SU-DHL-6 (cell line): ENCODE results near the gene GAPVD1.
A peak's percentile ranks its signal among the peaks of the same experiment; 100 is the strongest.
"Not testable (repeated sequence)": the region's sequence is repeated elsewhere in the genome, so short reads cannot be mapped to it uniquely, and the experiment has no call there.

ENCODE experiments used
- H2AFZ ChIP-seq: fragments of 200-600 bp; sonication (generic); 2 replicates; pipeline ENCODE4 v1.6.1; 2014; ENCODE audit warnings: low read depth, mild to moderate bottlenecking, moderate library complexity, mixed read lengths, antibody characterized with exemption, low read length; ENCODE audit not compliant: severe bottlenecking
- H3F3A ChIP-seq: fragments of 200-600 bp; shearing (Covaris generic); 2 replicates; pipeline ENCODE4 v1.6.0; 2016; ENCODE audit warnings: antibody characterized with exemption, mild to moderate bottlenecking; ENCODE audit not compliant: insufficient read depth
- H3K27ac ChIP-seq: fragments of 200-600 bp; sonication (generic); 2 replicates; pipeline ENCODE4 v1.5.1; 2016; ENCODE audit warnings: low read depth, mild to moderate bottlenecking, low read length, moderate library complexity, mixed read lengths
- H3K27me3 ChIP-seq: fragments of 200-600 bp; sonication (generic), shearing (Covaris generic); 2 replicates; pipeline ENCODE4 v1.6.0; 2014; ENCODE audit warnings: mild to moderate bottlenecking, low read length
- H3K36me3 ChIP-seq: fragments of 200-600 bp; sonication (generic); 2 replicates; pipeline ENCODE4 v1.6.1; 2014; ENCODE audit warnings: mild to moderate bottlenecking, low read length, mixed read lengths
- H3K4me2 ChIP-seq: fragments of 300-600, 200-600 bp; shearing (Covaris generic), sonication (generic); 2 replicates; pipeline ENCODE4 v1.6.0; 2014; ENCODE audit warnings: low read length, low read depth, mild to moderate bottlenecking; ENCODE audit not compliant: poor library complexity, severe bottlenecking
- H3K4me3 ChIP-seq: fragments of 200-600 bp; sonication (generic); 2 replicates; pipeline ENCODE4 v1.5.1; 2014; ENCODE audit warnings: antibody characterized with exemption, low read length, mild to moderate bottlenecking, mixed read lengths; ENCODE audit not compliant: insufficient read depth, poor library complexity, severe bottlenecking
- H3K79me2 ChIP-seq: fragments of 200-600 bp; sonication (generic); 2 replicates; pipeline ENCODE4 v1.6.1; 2014; ENCODE audit warnings: mild to moderate bottlenecking, low read length, moderate library complexity; ENCODE audit not compliant: insufficient read depth
- H3K9ac ChIP-seq: fragments of 200-600 bp; sonication (generic); 2 replicates; pipeline ENCODE4 v1.7.0; 2014; ENCODE audit warnings: mild to moderate bottlenecking, low read length
- H3K9me2 ChIP-seq: fragments of 200-600 bp; sonication (generic); replicated peaks from 2 replicates; pipeline ENCODE4 v1.6.1; 2014; ENCODE audit warnings: low read length; ENCODE audit not compliant: insufficient read depth
- H3K9me3 ChIP-seq: fragments of 200-600 bp; sonication (generic); 2 replicates; pipeline ENCODE4 v1.6.1; 2014; ENCODE audit warnings: low read length, mixed read lengths; ENCODE audit not compliant: insufficient read depth
- H4K20me1 ChIP-seq: fragments of 200-600 bp; sonication (generic); 2 replicates; pipeline ENCODE4 v1.6.1; 2014; ENCODE audit warnings: low read depth, mild to moderate bottlenecking, antibody characterized with exemption, low read length, moderate library complexity, mixed read lengths
- CTCF ChIP-seq: fragments of 200-600 bp; sonication (generic); IDR thresholded peaks from one replicate; pipeline ENCODE4 v1.5.1; 2017; ENCODE audit warnings: antibody characterized with exemption, mild to moderate bottlenecking, low read length, moderate library complexity; ENCODE audit not compliant: insufficient read depth, poor library complexity, severe bottlenecking
- EZH2phosphoT487 ChIP-seq: fragments of 200-600 bp; sonication (generic), shearing (Covaris generic); conservative IDR thresholded peaks from 2 replicates; pipeline ENCODE4 v1.6.1; 2018; ENCODE audit warnings: mild to moderate bottlenecking, antibody characterized with exemption, low read length, moderate library complexity, mixed read lengths

GAPVD1 gene, protein sequence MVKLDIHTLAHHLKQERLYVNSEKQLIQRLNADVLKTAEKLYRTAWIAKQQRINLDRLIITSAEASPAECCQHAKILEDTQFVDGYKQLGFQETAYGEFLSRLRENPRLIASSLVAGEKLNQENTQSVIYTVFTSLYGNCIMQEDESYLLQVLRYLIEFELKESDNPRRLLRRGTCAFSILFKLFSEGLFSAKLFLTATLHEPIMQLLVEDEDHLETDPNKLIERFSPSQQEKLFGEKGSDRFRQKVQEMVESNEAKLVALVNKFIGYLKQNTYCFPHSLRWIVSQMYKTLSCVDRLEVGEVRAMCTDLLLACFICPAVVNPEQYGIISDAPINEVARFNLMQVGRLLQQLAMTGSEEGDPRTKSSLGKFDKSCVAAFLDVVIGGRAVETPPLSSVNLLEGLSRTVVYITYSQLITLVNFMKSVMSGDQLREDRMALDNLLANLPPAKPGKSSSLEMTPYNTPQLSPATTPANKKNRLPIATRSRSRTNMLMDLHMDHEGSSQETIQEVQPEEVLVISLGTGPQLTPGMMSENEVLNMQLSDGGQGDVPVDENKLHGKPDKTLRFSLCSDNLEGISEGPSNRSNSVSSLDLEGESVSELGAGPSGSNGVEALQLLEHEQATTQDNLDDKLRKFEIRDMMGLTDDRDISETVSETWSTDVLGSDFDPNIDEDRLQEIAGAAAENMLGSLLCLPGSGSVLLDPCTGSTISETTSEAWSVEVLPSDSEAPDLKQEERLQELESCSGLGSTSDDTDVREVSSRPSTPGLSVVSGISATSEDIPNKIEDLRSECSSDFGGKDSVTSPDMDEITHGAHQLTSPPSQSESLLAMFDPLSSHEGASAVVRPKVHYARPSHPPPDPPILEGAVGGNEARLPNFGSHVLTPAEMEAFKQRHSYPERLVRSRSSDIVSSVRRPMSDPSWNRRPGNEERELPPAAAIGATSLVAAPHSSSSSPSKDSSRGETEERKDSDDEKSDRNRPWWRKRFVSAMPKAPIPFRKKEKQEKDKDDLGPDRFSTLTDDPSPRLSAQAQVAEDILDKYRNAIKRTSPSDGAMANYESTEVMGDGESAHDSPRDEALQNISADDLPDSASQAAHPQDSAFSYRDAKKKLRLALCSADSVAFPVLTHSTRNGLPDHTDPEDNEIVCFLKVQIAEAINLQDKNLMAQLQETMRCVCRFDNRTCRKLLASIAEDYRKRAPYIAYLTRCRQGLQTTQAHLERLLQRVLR (N-terminal part only)

DNA sequence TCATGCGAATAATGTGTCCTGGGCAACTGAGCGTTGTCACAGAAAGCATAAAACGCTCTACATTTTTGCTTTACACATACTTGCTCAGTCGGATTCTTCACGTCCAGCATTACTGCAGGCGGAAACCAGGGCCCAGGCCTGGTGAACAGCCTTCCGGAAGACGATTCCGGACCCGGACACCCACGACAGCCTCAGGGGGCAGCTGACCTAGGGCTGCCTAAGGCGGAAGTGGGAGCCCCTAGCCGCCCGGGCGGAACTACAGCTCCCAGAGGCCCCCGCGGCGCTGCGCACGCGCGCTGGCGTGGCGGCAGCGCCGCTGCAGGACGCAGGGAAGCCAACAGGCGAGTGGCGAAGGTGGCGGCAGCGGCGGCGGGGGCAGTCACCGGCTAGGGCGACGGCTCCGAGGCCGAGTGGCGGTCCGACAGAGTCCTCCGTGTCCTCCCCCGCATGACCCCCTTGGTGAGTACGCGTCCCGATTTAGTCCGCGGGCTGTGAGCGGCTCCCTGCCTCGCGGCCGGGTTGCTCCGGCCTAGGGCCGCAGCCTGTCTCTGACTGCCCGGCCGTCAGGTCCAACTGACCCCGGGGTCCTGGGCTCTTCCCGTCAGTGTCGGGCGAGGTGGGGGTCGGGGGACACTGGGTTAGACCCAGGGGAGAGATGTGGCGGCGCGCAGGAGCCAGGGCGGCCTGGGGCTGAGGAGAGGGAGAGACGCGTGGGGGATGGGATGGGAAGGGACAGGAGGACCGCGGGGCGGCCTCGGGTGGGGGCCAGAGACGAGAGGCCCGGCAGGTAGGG lies at the start of gene GAPVD1:
Gene GAPVD1 (plus strand): TSS at position 326 of the 793 bp plus-strand sequence. CDS start 37,096 bp downstream, outside the sequence.
- Histone ChIP-seq H3K4me3 (peak within 1 kb of the TSS; percentile 99), H3K27ac (peak within 1 kb of the TSS; percentile 82), H3K9me3 (no peaks in the 10 kb centered on the region), H3K36me3 (no peaks in the 10 kb centered on the region), H3K9ac (peak within 1 kb of the TSS; percentile 99), H3K79me2 (peaks cover 48% of the 10 kb centered on the region), H4K20me1 (no peaks in the 10 kb centered on the region), H3K4me2 (peak within 1 kb of the TSS; percentile 89), H3K9me2 (no peaks in the 10 kb centered on the region), H3K27me3 (no peaks in the 10 kb centered on the region), H3F3A (0 out of 2 replicates have a peak, but pooled peaks cover 9% of the 10 kb centered on the region), H2AFZ (peak within 1 kb of the TSS; percentile 95)
- TF ChIP-seq CTCF, result no peak
- TF ChIP-seq EZH2phosphoT487, result no peak

DNA sequence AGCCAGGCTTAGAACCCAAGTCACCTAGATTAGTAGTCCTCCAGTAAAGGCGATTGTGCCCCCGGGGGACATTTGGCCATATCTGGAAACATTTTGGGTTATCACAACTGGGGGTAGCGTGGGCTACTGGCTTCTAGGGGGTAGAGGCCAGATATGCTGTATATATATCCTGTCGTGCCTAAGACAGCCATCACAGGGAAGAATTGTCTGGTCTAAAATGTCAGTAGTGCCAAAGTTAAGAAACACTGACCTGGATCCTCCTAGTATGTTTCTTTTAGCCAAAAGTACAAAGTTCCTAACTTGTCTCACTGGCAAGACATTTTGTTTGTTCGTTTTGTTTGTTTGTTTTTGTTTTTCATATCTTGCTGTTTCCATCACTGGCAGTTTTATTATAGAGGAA lies 47.4 kb upstream of the GAPVD1 start:
- Histone ChIP-seq H3F3A (no peaks in the 10 kb centered on the region), H3K4me3 (no peak overlapping the region), H3K9me2 (no peaks in the 10 kb centered on the region), H3K9me3 (no peaks in the 10 kb centered on the region), H3K79me2 (no peaks in the 10 kb centered on the region), H2AFZ (no peak overlapping the region), H4K20me1 (no peaks in the 10 kb centered on the region), H3K27me3 (no peaks in the 10 kb centered on the region), H3K9ac (no peak overlapping the region), H3K36me3 (no peaks in the 10 kb centered on the region), H3K27ac (no peak overlapping the region), H3K4me2 (no peak overlapping the region)
- TF ChIP-seq CTCF, result no peak
- TF ChIP-seq EZH2phosphoT487, result no peak

DNA sequence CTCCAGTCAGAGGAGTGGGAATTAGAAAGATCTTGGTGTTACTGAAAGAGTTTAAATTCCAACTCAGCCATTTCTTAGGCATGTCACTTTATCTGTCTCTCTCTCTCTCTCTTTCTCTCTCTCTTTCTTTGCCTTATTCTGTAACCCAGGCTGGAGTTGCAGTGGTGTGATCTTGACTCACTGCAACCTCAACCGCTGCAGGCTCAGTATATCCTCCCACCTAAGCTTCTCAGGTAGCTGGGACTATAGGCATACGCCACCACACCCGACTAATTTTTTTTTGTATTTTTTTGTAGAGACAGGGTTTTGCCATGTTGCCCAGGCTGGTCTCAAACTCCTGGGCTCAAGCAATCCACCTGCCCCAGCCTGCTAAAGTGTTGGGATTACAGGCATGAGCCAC lies 43.0 kb upstream of the GAPVD1 start:
- Histone ChIP-seq H3K9me3 (no peaks in the 10 kb centered on the region), H3K9me2 (no peaks in the 10 kb centered on the region), H3K4me3 (no peak overlapping the region), H3K9ac (no peak overlapping the region), H3K36me3 (peaks cover 3% of the 10 kb centered on the region; the same call in 1 of the 2 replicates), H2AFZ (no peak overlapping the region), H3K27ac (no peak overlapping the region), H4K20me1 (no peaks in the 10 kb centered on the region), H3K4me2 (no peak overlapping the region), H3F3A (no peaks in the 10 kb centered on the region), H3K27me3 (no peaks in the 10 kb centered on the region), H3K79me2 (no peaks in the 10 kb centered on the region)
- TF ChIP-seq EZH2phosphoT487 (no peak), CTCF (no peak)

DNA sequence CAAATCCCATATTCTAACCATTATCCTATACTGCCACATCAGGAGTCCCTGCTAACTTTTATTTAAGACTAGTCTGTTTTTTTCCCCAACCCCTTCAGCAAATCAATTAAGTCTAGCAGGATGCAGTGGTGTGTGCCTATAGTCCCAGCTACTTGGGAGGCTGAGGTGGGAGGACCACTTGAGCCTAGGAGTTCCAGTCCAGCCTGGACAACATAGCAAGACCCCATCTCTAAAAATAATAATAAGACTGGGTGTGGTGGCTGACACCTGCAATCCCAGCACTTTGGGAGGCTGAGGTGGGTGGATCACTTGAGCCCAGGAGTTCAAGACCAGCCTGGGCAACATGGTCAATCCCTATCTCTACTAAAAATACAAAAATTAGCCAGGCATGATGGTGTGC lies 36.8 kb upstream of the GAPVD1 start:
- H2AFZ ChIP-seq, H3K4me2 ChIP-seq, H3K36me3 ChIP-seq, H3K4me3 ChIP-seq, H3F3A ChIP-seq, H3K9ac ChIP-seq, H3K27ac ChIP-seq, H3K9me2 ChIP-seq, H3K27me3 ChIP-seq, H3K79me2 ChIP-seq, H4K20me1 ChIP-seq, H3K9me3 ChIP-seq: not testable (repeated sequence)
